IMR-90 (cell line): ENCODE data around the gene VSIR. TPM values are rescaled to one million over a fixed set of nuclear protein-coding genes. Genes with fewer than 3 reads are reported as not detected.
A peak's percentile ranks its signal among the peaks of the same experiment; 100 is the strongest.

Experiments
- ATAC-seq: fragments of 200-7000 bp; cut with Tn5 transposase; 2 replicates; pipeline ENCODE4 v1.9.1; 2020; ENCODE audit warnings: low read depth, mild to moderate bottlenecking, moderate library complexity
- BruUV-seq: library from RNA; stranded (reverse); fragments of 400-500 nt; replicated peaks from 2 replicates; lab custom pipeline; 2021; lab: Mats Ljungman, UMichigan
- CTCF ChIA-PET: fragments of 300-600 bp; formaldehyde crosslinking; extraction: SDS; loops from one replicate; lab custom pipeline; 2021; ENCODE audit warnings: antibody characterized with exemption; lab: Yijun Ruan, JAX
- POLR2A ChIA-PET: fragments of 300-600 bp; sonication (Branson Sonifier 250); formaldehyde crosslinking; loops from one replicate; lab custom pipeline; 2022; ENCODE audit warnings: antibody characterized with exemption; ENCODE audit not compliant: unreplicated experiment; lab: Charles Lee
- DNase-seq: peaks from one replicate; pipeline ENCODE4 v3.0.0; 2013
- H2AFZ ChIP-seq: replicated peaks from 2 replicates; pipeline ENCODE3; 2013; ENCODE audit warnings: low read length, mild to moderate bottlenecking; ENCODE audit not compliant: poor library complexity
- H2AK5ac ChIP-seq: 2 replicates; pipeline ENCODE4 v1.6.1; 2013; ENCODE audit warnings: low read depth, low read length, inconsistent platforms
- H2AK9ac ChIP-seq: replicated peaks from 2 replicates; pipeline ENCODE3; 2013; ENCODE audit warnings: mild to moderate bottlenecking, low read depth, low read length, moderate library complexity; ENCODE audit not compliant: poor library complexity
- H2BK120ac ChIP-seq: 2 replicates; pipeline ENCODE4 v1.6.1; 2013; ENCODE audit warnings: low read depth, low read length, inconsistent platforms
- H2BK15ac ChIP-seq: 3 replicates; pipeline ENCODE4 v1.6.1; 2013; ENCODE audit warnings: low read depth, low read length, inconsistent platforms
- H2BK20ac ChIP-seq: 2 replicates; pipeline ENCODE4 v1.6.1; 2013; ENCODE audit warnings: low read depth, mild to moderate bottlenecking, inconsistent platforms, low read length, moderate library complexity
- H2BK5ac ChIP-seq: 2 replicates; pipeline ENCODE4 v1.6.1; 2013; ENCODE audit warnings: mild to moderate bottlenecking, low read depth, low read length, inconsistent platforms; ENCODE audit not compliant: poor library complexity, severe bottlenecking
- H3K14ac ChIP-seq: replicated peaks from 2 replicates; pipeline ENCODE4 v1.6.1; 2013; ENCODE audit warnings: low read depth, low read length, inconsistent platforms
- H3K18ac ChIP-seq: 2 replicates; pipeline ENCODE4 v1.6.1; 2013; ENCODE audit warnings: low read depth, low read length, control low read depth
- H3K23ac ChIP-seq: 2 replicates; pipeline ENCODE4 v1.6.1; 2013; ENCODE audit warnings: low read depth, low read length, inconsistent platforms
- H3K27ac ChIP-seq: 2 replicates; pipeline ENCODE4 v1.5.1; 2013; ENCODE audit warnings: mild to moderate bottlenecking, control low read depth, low read length; ENCODE audit not compliant: insufficient read depth
- H3K27me3 ChIP-seq: 2 replicates; pipeline ENCODE4 v1.6.1; 2013; ENCODE audit warnings: low read length; ENCODE audit not compliant: control insufficient read depth, insufficient read depth
- H3K36me3 ChIP-seq: 2 replicates; pipeline ENCODE4 v1.6.1; 2013; ENCODE audit warnings: low read length, mixed read lengths; ENCODE audit not compliant: control insufficient read depth, insufficient read depth
- H3K4ac ChIP-seq: 2 replicates; pipeline ENCODE4 v1.6.1; 2013; ENCODE audit warnings: low read depth, low read length, inconsistent platforms
- H3K4me1 ChIP-seq: 2 replicates; pipeline ENCODE4 v1.6.1; 2013; ENCODE audit warnings: low read length, mixed read lengths; ENCODE audit not compliant: control insufficient read depth, insufficient read depth
- H3K4me2 ChIP-seq: 2 replicates; pipeline ENCODE4 v1.6.1; 2013; ENCODE audit warnings: low read depth, mild to moderate bottlenecking, control low read depth, low read length, moderate library complexity
- H3K4me3 ChIP-seq: 2 replicates; pipeline ENCODE4 v1.5.1; 2013; ENCODE audit warnings: low read depth, mild to moderate bottlenecking, control low read depth, low read length, moderate library complexity; ENCODE audit not compliant: insufficient read depth
- H3K56ac ChIP-seq: 2 replicates; pipeline ENCODE4 v1.6.1; 2013; ENCODE audit warnings: low read length, inconsistent platforms; ENCODE audit not compliant: insufficient read depth; ENCODE audit errors: extremely low read depth
- H3K79me1 ChIP-seq, 2 experiments: 2 replicates each; pipeline ENCODE4 v1.6.1; 2013; ENCODE audit warnings: low read length in 2 of 2, inconsistent platforms in 1 of 2, low read depth in 1 of 2
- H3K9ac ChIP-seq: 2 replicates; pipeline ENCODE4 v1.6.1; 2013; ENCODE audit warnings: low read depth, low read length, control low read depth
- H3K9me1 ChIP-seq: 2 replicates; pipeline ENCODE4 v1.6.1; 2013; ENCODE audit warnings: low read length, inconsistent platforms; ENCODE audit not compliant: insufficient read depth
- H3K9me3 ChIP-seq: 2 replicates; pipeline ENCODE4 v1.6.1; 2013; ENCODE audit warnings: low read length; ENCODE audit not compliant: control insufficient read depth, insufficient read depth
- H4K20me1 ChIP-seq: 2 replicates; pipeline ENCODE4 v1.6.1; 2013; ENCODE audit warnings: low read length, inconsistent platforms; ENCODE audit not compliant: insufficient read depth
- H4K5ac ChIP-seq: 2 replicates; pipeline ENCODE4 v1.6.1; 2013; ENCODE audit warnings: mild to moderate bottlenecking, low read depth, low read length, control low read depth
- H4K8ac ChIP-seq, 2 experiments: 2 replicates each; pipeline ENCODE4 v1.6.1; 2013; ENCODE audit warnings: low read depth in 2 of 2, low read length in 2 of 2, control low read depth in 1 of 2, inconsistent platforms in 1 of 2
- H4K91ac ChIP-seq: 2 replicates; pipeline ENCODE4 v1.6.1; 2013; ENCODE audit warnings: low read depth, low read length, inconsistent platforms; ENCODE audit not compliant: insufficient read depth
- BHLHE40 ChIP-seq: fragments of 150-350 bp; IDR thresholded peaks from 2 replicates; pipeline ENCODE4 v1.6.1; 2016; ENCODE audit warnings: mild to moderate bottlenecking, low read depth, low read length
- CEBPB ChIP-seq: IDR thresholded peaks from 2 replicates; pipeline ENCODE4 v1.6.1; 2012; ENCODE audit warnings: low read depth, low read length, improper control_type of control experiment
- CHD1 ChIP-seq: IDR thresholded peaks from 2 replicates; pipeline ENCODE4 v1.6.1; 2012; ENCODE audit warnings: low read depth, low read length, improper control_type of control experiment
- FOS ChIP-seq: fragments of 150-350 bp; IDR thresholded peaks from 2 replicates; pipeline ENCODE4 v1.6.1; 2016; ENCODE audit warnings: low read depth, low read length
- MAFK ChIP-seq: IDR thresholded peaks from 2 replicates; pipeline ENCODE4 v1.6.1; 2012; ENCODE audit warnings: low read depth, low read length, improper control_type of control experiment
- MAZ ChIP-seq: IDR thresholded peaks from 2 replicates; pipeline ENCODE4 v1.6.1; 2012; ENCODE audit warnings: low read depth, mild to moderate bottlenecking, low read length, improper control_type of control experiment, moderate library complexity, borderline replicate concordance
- MXI1 ChIP-seq: IDR thresholded peaks from 2 replicates; pipeline ENCODE4 v1.6.1; 2012; ENCODE audit warnings: low read depth, mild to moderate bottlenecking, low read length, moderate library complexity, borderline replicate concordance
- NFE2L2 ChIP-seq: fragments of 150-350 bp; IDR thresholded peaks from 2 replicates; pipeline ENCODE4 v1.6.1; 2016; ENCODE audit warnings: low read depth, mild to moderate bottlenecking, low read length
- POLR2A ChIP-seq: IDR thresholded peaks from 2 replicates; pipeline ENCODE4 v1.6.1; 2012; ENCODE audit warnings: mild to moderate bottlenecking, low read depth, low read length
- RAD21 ChIP-seq: IDR thresholded peaks from 2 replicates; pipeline ENCODE4 v1.6.1; 2012; ENCODE audit warnings: low read length, improper control_type of control experiment
- RCOR1 ChIP-seq: IDR thresholded peaks from 2 replicates; pipeline ENCODE4 v1.6.1; 2012; ENCODE audit warnings: mild to moderate bottlenecking, low read length, improper control_type of control experiment; ENCODE audit not compliant: insufficient replicate concordance
- RFX5 ChIP-seq: IDR thresholded peaks from 2 replicates; pipeline ENCODE4 v1.8.0; 2012; ENCODE audit warnings: low read depth, mild to moderate bottlenecking, low read length, moderate library complexity
- SMC3 ChIP-seq: fragments of 150-350 bp; IDR thresholded peaks from 2 replicates; pipeline ENCODE4 v1.6.1; 2016; ENCODE audit warnings: low read depth, mild to moderate bottlenecking, antibody characterized with exemption, low read length, moderate library complexity
- WGBS, 2 experiments: methylation state at CpG; one replicate each; pipeline versions ENCODE4 v1.1.5 to v1.1.7; 2013; ENCODE audit warnings: missing lambda C conversion rate in 2 of 2; ENCODE audit not compliant: insufficient read length in 1 of 2; ENCODE audit errors: extremely low coverage in 2 of 2; 5-methylcytosine and 5-hydroxymethylcytosine counted together
- dilution Hi-C: fragments of 300-500 bp; cut with HindIII; formaldehyde crosslinking; loops from one replicate; pipeline ENCODE4 v1.14.3; 2018; ENCODE audit warnings: low sequenced_read_pairs; ENCODE audit not compliant: unreplicated experiment
- in situ Hi-C: fragments of 300-500 bp; cut with MboI; formaldehyde crosslinking; loops from 3 replicates; pipeline ENCODE4 v1.14.3; 2019; ENCODE audit warnings: low sequenced_read_pairs, inconsistent platforms, mixed read lengths
- intact Hi-C: fragments of 100-400 bp; cut with micrococcal nuclease; formaldehyde crosslinking; loops from 2 replicates; pipeline ENCODE4 v1.10.0; 2022
- polyA plus RNA-seq, 3 experiments: library from polyadenylated mRNA; depleted of rRNA; stranded (reverse); fragments of >200 nt; gene quantifications; 2 replicates each; pipeline ENCODE4 v1.2.3, GENCODE V29; 2012; ENCODE audit warnings: low replicate concordance in 1 of 3
- total RNA-seq: library from RNA; depleted of rRNA; stranded (reverse); fragments of >200 nt; gene quantifications from 2 replicates; pipeline ENCODE4 v1.2.3, GENCODE V29; 2012
- TF ChIP-seq, protein P1 (sequence below): fragments of 150-350 bp; IDR thresholded peaks from 2 replicates; pipeline ENCODE4 v1.6.1; 2016; ENCODE audit warnings: low read depth, mild to moderate bottlenecking, low read length, moderate library complexity, borderline replicate concordance
- TF ChIP-seq, protein P2 (sequence below): conservative IDR thresholded peaks from 2 replicates; pipeline ENCODE4 v1.5.1; 2012; ENCODE audit warnings: mild to moderate bottlenecking, low read depth, low read length, improper control_type of control experiment
- TF ChIP-seq, protein P3 (sequence below): fragments of 150-350 bp; IDR thresholded peaks from 2 replicates; pipeline ENCODE4 v1.6.1; 2017; ENCODE audit warnings: mild to moderate bottlenecking, antibody characterized with exemption, low read length, low read depth

The VSIR gene
- total and polyA plus RNA-seq, 2 of the 4 experiments (the other 2 are of a cell fraction), result 5.0 to 23.8 TPM

DNA sequence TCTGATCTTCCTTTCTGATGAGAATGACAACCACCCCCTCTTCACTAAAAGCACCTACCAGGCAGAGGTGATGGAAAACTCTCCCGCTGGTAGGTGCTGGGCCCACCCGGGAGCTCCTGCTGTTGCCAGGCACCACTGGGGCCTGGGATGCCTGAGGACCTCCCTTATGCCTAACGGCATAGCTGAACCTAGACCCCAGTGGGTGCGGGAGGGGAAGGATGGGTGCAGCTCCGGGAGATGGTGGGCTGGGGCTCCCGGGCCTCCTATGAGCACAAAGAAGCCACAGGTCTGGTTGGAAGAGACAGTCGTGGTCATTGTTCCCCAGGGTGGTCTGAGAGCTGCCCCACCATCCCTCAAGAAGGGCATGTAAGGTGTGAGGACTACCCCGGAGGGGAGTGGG lies 15.6 kb upstream of the VSIR start:
- Histone ChIP-seq H3K4me3 (no peak overlapping the region), H3K27me3 (peaks cover 39% of the 10 kb centered on the region), H3K14ac (no peak overlapping the region), H3K56ac (no peak overlapping the region), H3K4me1 (no peaks in the 10 kb centered on the region), H3K27ac (no peak overlapping the region), H4K8ac (no peak overlapping the region), H3K36me3 (no peaks in the 10 kb centered on the region), H2BK5ac (no peak overlapping the region), H3K9me3 (no peaks in the 10 kb centered on the region), H2AFZ (no peak overlapping the region), H2AK9ac (peak overlapping the region; percentile 55), H3K9me1 (no peaks in the 10 kb centered on the region), H3K79me1 (no peaks in the 10 kb centered on the region), H4K20me1 (no peaks in the 10 kb centered on the region), H4K91ac (no peak overlapping the region), H2BK120ac (no peak overlapping the region), H4K5ac (no peak overlapping the region), H3K23ac (no peak overlapping the region), H2BK20ac (no peak overlapping the region), H3K4ac (no peak overlapping the region), H3K18ac (no peak overlapping the region), H2AK5ac (no peak overlapping the region), H3K9ac (no peak overlapping the region), H3K4me2 (no peak overlapping the region), H2BK15ac (no peak overlapping the region)
- no peak for DNase-seq
- ATAC-seq, result no peak
- no CpG with 5 or more reads among the region's 8 CpGs for WGBS, 2 experiments
- TF ChIP-seq CEBPB (no peak), RFX5 (no peak), SMC3 (no peak), NFE2L2 (no peak), BHLHE40 (no peak), RCOR1 (no peak), CHD1 (no peak), MAZ (no peak), MXI1 (no peak), FOS (no peak), RAD21 (no peak), POLR2A (no peak), MAFK (no peak)
- TF ChIP-seq, protein P1, sequence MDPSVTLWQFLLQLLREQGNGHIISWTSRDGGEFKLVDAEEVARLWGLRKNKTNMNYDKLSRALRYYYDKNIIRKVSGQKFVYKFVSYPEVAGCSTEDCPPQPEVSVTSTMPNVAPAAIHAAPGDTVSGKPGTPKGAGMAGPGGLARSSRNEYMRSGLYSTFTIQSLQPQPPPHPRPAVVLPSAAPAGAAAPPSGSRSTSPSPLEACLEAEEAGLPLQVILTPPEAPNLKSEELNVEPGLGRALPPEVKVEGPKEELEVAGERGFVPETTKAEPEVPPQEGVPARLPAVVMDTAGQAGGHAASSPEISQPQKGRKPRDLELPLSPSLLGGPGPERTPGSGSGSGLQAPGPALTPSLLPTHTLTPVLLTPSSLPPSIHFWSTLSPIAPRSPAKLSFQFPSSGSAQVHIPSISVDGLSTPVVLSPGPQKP, result no peak
- TF ChIP-seq, protein P2, sequence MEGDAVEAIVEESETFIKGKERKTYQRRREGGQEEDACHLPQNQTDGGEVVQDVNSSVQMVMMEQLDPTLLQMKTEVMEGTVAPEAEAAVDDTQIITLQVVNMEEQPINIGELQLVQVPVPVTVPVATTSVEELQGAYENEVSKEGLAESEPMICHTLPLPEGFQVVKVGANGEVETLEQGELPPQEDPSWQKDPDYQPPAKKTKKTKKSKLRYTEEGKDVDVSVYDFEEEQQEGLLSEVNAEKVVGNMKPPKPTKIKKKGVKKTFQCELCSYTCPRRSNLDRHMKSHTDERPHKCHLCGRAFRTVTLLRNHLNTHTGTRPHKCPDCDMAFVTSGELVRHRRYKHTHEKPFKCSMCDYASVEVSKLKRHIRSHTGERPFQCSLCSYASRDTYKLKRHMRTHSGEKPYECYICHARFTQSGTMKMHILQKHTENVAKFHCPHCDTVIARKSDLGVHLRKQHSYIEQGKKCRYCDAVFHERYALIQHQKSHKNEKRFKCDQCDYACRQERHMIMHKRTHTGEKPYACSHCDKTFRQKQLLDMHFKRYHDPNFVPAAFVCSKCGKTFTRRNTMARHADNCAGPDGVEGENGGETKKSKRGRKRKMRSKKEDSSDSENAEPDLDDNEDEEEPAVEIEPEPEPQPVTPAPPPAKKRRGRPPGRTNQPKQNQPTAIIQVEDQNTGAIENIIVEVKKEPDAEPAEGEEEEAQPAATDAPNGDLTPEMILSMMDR, result no peak
- TF ChIP-seq, protein P3, sequence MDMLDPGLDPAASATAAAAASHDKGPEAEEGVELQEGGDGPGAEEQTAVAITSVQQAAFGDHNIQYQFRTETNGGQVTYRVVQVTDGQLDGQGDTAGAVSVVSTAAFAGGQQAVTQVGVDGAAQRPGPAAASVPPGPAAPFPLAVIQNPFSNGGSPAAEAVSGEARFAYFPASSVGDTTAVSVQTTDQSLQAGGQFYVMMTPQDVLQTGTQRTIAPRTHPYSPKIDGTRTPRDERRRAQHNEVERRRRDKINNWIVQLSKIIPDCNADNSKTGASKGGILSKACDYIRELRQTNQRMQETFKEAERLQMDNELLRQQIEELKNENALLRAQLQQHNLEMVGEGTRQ, result no peak
- in situ Hi-C loops, result no loop called here
- intact Hi-C loops, result no loop called here
- dilution Hi-C loops, result no loop called here
- CTCF ChIA-PET, result no interaction called here
- POLR2A ChIA-PET, result no interaction called here
- BruUV-seq, result no TSS peak
